NB4 (cell line): Measurements from ENCODE around the gene TBC1D9B.
A peak's percentile ranks its signal among the peaks of the same experiment; 100 is the strongest.

Experiments
- DNase-seq: peaks from one replicate; pipeline ENCODE4 v3.0.0; 2010; ENCODE audit warnings: low read depth
- H3K4me3 ChIP-seq: one replicate; pipeline ENCODE4 v1.5.1; 2011; ENCODE audit warnings: mild to moderate bottlenecking, low read depth, low read length, moderate library complexity
- CTCF ChIP-seq: IDR thresholded peaks from one replicate; pipeline ENCODE4 v1.5.1; 2012; ENCODE audit warnings: low read depth, low read length
- MYC ChIP-seq: IDR thresholded peaks from 2 replicates; pipeline ENCODE4 v1.6.1; 2011; ENCODE audit warnings: low read depth, low read length
- POLR2A ChIP-seq: IDR thresholded peaks from 2 replicates; pipeline ENCODE4 v1.6.1; 2011; ENCODE audit warnings: mild to moderate bottlenecking; ENCODE audit not compliant: insufficient read length; ENCODE audit errors: extremely low read depth
- TF ChIP-seq, protein P1 (sequence below): IDR thresholded peaks from 2 replicates; pipeline ENCODE4 v1.6.1; 2011; ENCODE audit warnings: low read depth, low read length

Gene TBC1D9B

GRCh38 chr5:179906795-179907555 lies 722 bp downstream of the TBC1D9B start:
- peak; percentile 49 for DNase-seq
- H3K4me3 ChIP-seq = peak overlapping the region; percentile 70
- no peak for TF ChIP-seq MYC
- TF ChIP-seq CTCF = no peak
- TF ChIP-seq, protein P1, sequence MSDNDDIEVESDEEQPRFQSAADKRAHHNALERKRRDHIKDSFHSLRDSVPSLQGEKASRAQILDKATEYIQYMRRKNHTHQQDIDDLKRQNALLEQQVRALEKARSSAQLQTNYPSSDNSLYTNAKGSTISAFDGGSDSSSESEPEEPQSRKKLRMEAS = no peak
- TF ChIP-seq POLR2A = no peak

- no peak for TF ChIP-seq POLR2A
- no peak for TF ChIP-seq MYC
- TF ChIP-seq, protein P1 = no peak
- no peak for TF ChIP-seq CTCF
- peak overlapping the region; percentile 70 for H3K4me3 ChIP-seq
- no peak for DNase-seq
Measured at GRCh38 chr5:179906294-179906794, 1.4 kb downstream of the TBC1D9B start.

DNA sequence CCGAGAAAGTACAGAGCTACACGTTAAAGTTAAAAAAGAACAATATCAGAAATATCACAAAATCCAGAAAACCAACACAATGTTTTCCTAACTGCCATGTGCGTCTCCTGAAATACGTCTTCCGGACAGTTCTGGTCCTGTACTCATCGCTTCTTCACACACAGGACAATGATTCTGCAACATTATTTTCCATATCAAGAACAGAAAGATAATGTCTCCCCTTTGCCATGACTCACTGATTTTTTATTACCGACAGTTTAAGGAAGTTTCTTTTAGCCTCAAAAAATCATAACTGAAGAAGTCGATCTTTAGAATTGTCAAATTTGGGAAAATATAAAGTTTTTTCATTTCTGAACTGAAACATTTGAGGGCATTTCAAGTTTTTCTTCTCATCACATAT lies 2.5 kb downstream of the TBC1D9B start:
- TF ChIP-seq MYC (no peak), CTCF (no peak), POLR2A (no peak)
- TF ChIP-seq, protein P1 = no peak
- DNase-seq = peak; percentile 32
- H3K4me3 ChIP-seq = no peak overlapping the region

DNA sequence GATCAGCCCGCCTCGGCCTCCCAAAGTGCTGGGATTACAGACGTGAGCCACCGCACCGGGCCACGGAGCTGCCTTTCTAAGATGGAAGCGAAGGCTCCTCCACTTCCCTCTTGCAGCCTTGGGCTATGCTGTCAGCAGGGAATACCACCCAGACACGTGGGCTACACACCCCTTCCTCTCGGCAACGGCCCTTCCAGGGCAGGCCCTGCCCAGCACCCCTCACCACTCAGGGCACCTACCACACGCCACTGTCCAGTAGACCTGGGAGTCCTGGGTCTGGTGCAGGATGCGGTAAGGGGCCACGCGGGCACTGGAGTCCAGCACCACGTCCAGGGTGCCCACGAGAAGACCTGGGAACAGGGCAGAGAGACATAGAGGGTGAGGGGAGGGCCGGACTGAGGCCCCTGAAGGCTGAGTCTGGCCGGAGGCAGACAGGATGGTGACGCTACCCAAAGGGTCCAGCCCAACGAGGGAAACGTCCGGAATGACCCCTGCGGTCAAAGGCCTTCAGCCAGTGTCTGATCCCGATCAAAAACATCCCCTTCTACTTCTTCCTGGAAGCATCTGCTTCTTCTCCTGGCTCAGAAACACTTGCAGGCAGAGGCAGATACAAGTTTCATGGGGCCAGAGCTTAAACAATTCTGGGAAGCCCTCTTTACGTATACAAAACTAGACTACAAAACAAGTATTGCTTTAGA lies 3.1 kb downstream of the TBC1D9B start:
- H3K4me3 ChIP-seq = no peak overlapping the region
- TF ChIP-seq POLR2A (no peak), CTCF (no peak), MYC (no peak)
- TF ChIP-seq, protein P1 = no peak
- no peak for DNase-seq

DNA sequence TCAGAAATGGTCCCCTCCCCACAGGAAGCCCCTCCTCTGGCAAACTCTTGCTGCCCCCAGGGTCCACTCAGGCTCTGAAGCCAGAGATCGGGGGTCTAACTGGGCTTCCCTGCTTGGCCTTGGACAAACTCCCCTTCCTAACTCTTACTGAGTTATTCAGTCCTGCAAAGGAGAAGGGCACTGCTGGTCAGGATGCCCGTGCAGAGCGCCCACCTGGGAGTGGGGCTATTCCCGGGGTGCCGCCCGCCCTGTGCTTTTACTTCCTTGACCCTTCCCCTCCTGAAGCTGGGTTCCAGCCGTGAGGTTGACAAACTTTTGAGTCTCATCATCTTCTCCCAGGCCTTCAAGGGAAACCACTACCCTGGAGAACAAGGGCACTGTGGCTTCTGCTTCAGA lies 4.9 kb downstream of the TBC1D9B start:
- DNase-seq = no peak
- no peak overlapping the region for H3K4me3 ChIP-seq
- TF ChIP-seq POLR2A = no peak
- no peak for TF ChIP-seq MYC
- TF ChIP-seq, protein P1 = no peak
- no peak for TF ChIP-seq CTCF
